Endothelial cell of umbilical vein (primary cell): Measurements from ENCODE around the gene CMTM4. TPM values are rescaled to one million over a fixed set of nuclear protein-coding genes. Genes with fewer than 3 reads are reported as not detected.

Experiments
- BruUV-seq: library from RNA; stranded (reverse); fragments of 400-500 nt; replicated peaks from 2 replicates; lab custom pipeline; 2021; lab: Mats Ljungman, UMichigan
- CTCF ChIA-PET: fragments of 300-600, 350-600 bp; sonication (Branson Sonifier 250); formaldehyde crosslinking; loops from one replicate; lab custom pipeline; 2021; ENCODE audit warnings: antibody characterized with exemption, inconsistent platforms; lab: Charles Lee
- POLR2A ChIA-PET: fragments of 300-600, 350-600 bp; sonication (Branson Sonifier 250); formaldehyde crosslinking; loops from one replicate; lab custom pipeline; 2021; ENCODE audit warnings: antibody characterized with exemption, inconsistent platforms; lab: Charles Lee
- DNase-seq: peaks from one replicate; pipeline ENCODE4 v3.0.0-alpha.2; 2011; ENCODE audit warnings: low read depth, low spot score
- FAIRE-seq: peaks from 2 replicates; lab custom pipeline; 2011; peaks lifted over from hg19 to GRCh38; lab: Jason Lieb, UNC
- H2AFZ ChIP-seq: 2 replicates; pipeline ENCODE4 v1.6.0; 2012; ENCODE audit warnings: low read depth, low read length, control low read depth, inconsistent platforms
- H3K27ac ChIP-seq: 2 replicates; pipeline ENCODE4 v1.5.1; 2011; ENCODE audit warnings: low read depth, mild to moderate bottlenecking, control low read depth, low read length, moderate library complexity; ENCODE audit not compliant: insufficient read depth
- H3K27me3 ChIP-seq, 2 experiments: 2 replicates each; pipeline versions ENCODE4 v1.6.0 to v1.6.1; 2011; ENCODE audit warnings: low read length in 2 of 2, mixed read lengths in 1 of 2; ENCODE audit not compliant: control insufficient read depth in 2 of 2, insufficient read depth in 2 of 2
- H3K36me3 ChIP-seq, 2 experiments: 2 replicates in 1 of 2; 3 replicates in 1 of 2; pipeline ENCODE4 v1.5.1; 2011; ENCODE audit warnings: low read length in 2 of 2, mild to moderate bottlenecking in 1 of 2, moderate library complexity in 1 of 2; ENCODE audit not compliant: control insufficient read depth in 2 of 2, insufficient read depth in 2 of 2; ENCODE audit errors: extremely low read depth in 1 of 2
- H3K4me1 ChIP-seq: 3 replicates; pipeline ENCODE4 v1.5.1; 2011; ENCODE audit warnings: mild to moderate bottlenecking, low read length; ENCODE audit not compliant: control insufficient read depth, insufficient read depth; ENCODE audit errors: extremely low read depth
- H3K4me2 ChIP-seq: 2 replicates; pipeline ENCODE4 v1.6.1; 2011; ENCODE audit warnings: low read length, control low read depth, mixed read lengths; ENCODE audit not compliant: insufficient read depth
- H3K4me3 ChIP-seq, 3 experiments: fragments of 200-600 bp in 1 of 3; sonication (generic), shearing (Covaris generic) in 1 of 3; replicated peaks in 1 of 3; 2 replicates each; pipeline ENCODE4 v1.5.1; 2011 to 2016; ENCODE audit warnings: control low read depth in 3 of 3, low read length in 3 of 3, mild to moderate bottlenecking in 2 of 3, inconsistent platforms in 1 of 3, low read depth in 1 of 3, moderate library complexity in 1 of 3; ENCODE audit not compliant: insufficient read depth in 1 of 3
- H3K79me2 ChIP-seq: 2 replicates; pipeline ENCODE4 v1.6.0; 2012; ENCODE audit warnings: low read length, inconsistent platforms; ENCODE audit not compliant: control insufficient read depth, insufficient read depth
- H3K9ac ChIP-seq: replicated peaks from 2 replicates; pipeline ENCODE3; 2011; ENCODE audit warnings: low read length, control low read depth; ENCODE audit not compliant: insufficient read depth; ENCODE audit errors: extremely low read depth
- H3K9me1 ChIP-seq: replicated peaks from 3 replicates; pipeline ENCODE4 v1.6.0; 2011; ENCODE audit warnings: mild to moderate bottlenecking, low read length; ENCODE audit not compliant: control insufficient read depth, insufficient read depth; ENCODE audit errors: extremely low read depth
- H3K9me3 ChIP-seq: replicated peaks from 2 replicates; pipeline ENCODE4 v1.5.1; 2012; ENCODE audit warnings: low read length, inconsistent platforms; ENCODE audit not compliant: control insufficient read depth, insufficient read depth
- H4K20me1 ChIP-seq: replicated peaks from 2 replicates; pipeline ENCODE3; 2011; ENCODE audit warnings: mild to moderate bottlenecking, low read length; ENCODE audit not compliant: control insufficient read depth, insufficient read depth; ENCODE audit errors: extremely low read depth
- CTCF ChIP-seq, 2 donors: IDR thresholded peaks; 1 replicate in 1 of 2; 2 replicates in 1 of 2; pipeline ENCODE4 v1.5.1; 2011; ENCODE audit warnings: low read length in 2 of 2, mild to moderate bottlenecking in 2 of 2, moderate library complexity in 2 of 2, control low read depth in 1 of 2, inconsistent platforms in 1 of 2, low read depth in 1 of 2; ENCODE audit not compliant: insufficient read depth in 1 of 2; ENCODE audit errors: extremely low read depth in 1 of 2
- EZH2 ChIP-seq: IDR thresholded peaks from 2 replicates; pipeline ENCODE4 v1.6.1; 2012; ENCODE audit warnings: borderline replicate concordance, low read depth, mild to moderate bottlenecking, moderate library complexity, low read length, inconsistent platforms; ENCODE audit not compliant: severe bottlenecking
- FOS ChIP-seq: IDR thresholded peaks from 2 replicates; pipeline ENCODE4 v1.6.1; 2011; ENCODE audit warnings: mild to moderate bottlenecking, low read length, moderate library complexity, borderline replicate concordance; ENCODE audit not compliant: insufficient read depth
- GATA2 ChIP-seq: IDR thresholded peaks from 2 replicates; pipeline ENCODE4 v1.7.0; 2011; ENCODE audit warnings: low read depth, mild to moderate bottlenecking, moderate library complexity, mixed read lengths, low read length; ENCODE audit not compliant: insufficient read length, insufficient read depth
- POLR2A ChIP-seq: IDR thresholded peaks from 2 replicates; pipeline ENCODE4 v1.6.1; 2012; ENCODE audit warnings: low read depth, mild to moderate bottlenecking, control low read depth, low read length
- POLR2AphosphoS5 ChIP-seq: IDR thresholded peaks from 2 replicates; pipeline ENCODE4 v1.6.1; 2012; ENCODE audit warnings: low read depth, mild to moderate bottlenecking, control low read depth, low read length, moderate library complexity; ENCODE audit not compliant: insufficient read depth
- dilution Hi-C: fragments of 300-500 bp; cut with MboI; formaldehyde crosslinking; loops from one replicate; pipeline ENCODE4 v1.15.0; 2019; ENCODE audit warnings: low sequenced_read_pairs; ENCODE audit not compliant: extremely low pct_ligation_motif_present
- intact Hi-C: fragments of 100-400 bp; cut with micrococcal nuclease; formaldehyde crosslinking; loops from one replicate; pipeline ENCODE4 v1.10.0; 2022
- polyA plus RNA-seq, 4 experiments: library from polyadenylated mRNA; depleted of rRNA in 3 of 4; stranded (reverse) in 3 of 4; unstranded in 1 of 4; fragments of >200 nt; gene quantifications; 2 replicates each; pipeline versions ENCODE4 v1.2.1 to v1.2.3, GENCODE V29; 2011 to 2012; ENCODE audit warnings: missing spikeins in 1 of 4
- total RNA-seq: library from RNA; stranded (reverse); gene quantifications from 2 replicates; pipeline ENCODE4 v1.2.3, GENCODE V29; 2021

CMTM4 gene
- total and polyA plus RNA-seq, 2 donors (not counting 3 experiments of a cell fraction or from before 2014, with no cell fraction given), result 9.0 to 10.7 TPM

- H2AFZ ChIP-seq, result no peak overlapping the region
- H3K27me3 ChIP-seq, result no peaks in the 10 kb centered on the region
- dilution Hi-C loops, result no loop called here
- DNase-seq, result peak; percentile 71
- peaks cover 20% of the 10 kb centered on the region for H3K4me1 ChIP-seq
- peak overlapping the region; percentile 19 for H3K27ac ChIP-seq
- BruUV-seq, result no TSS peak
- H3K9me3 ChIP-seq, result no peaks in the 10 kb centered on the region
- CTCF ChIA-PET, result interaction anchor here (1.0 to 3.0 kb wide), 8 partner anchors 10 to 254 kb away, joined by 3 to 52 read pairs (median 5); partner anchors contain the start of gene NAE1
- POLR2A ChIA-PET, result no interaction called here
- FAIRE-seq, result peak; percentile 98
- intact Hi-C loops, result no loop called here
- no peak overlapping the region for H3K4me3 ChIP-seq
- H4K20me1 ChIP-seq, result no peaks in the 10 kb centered on the region
- no peaks in the 10 kb centered on the region for H3K36me3 ChIP-seq
- H3K9ac ChIP-seq, result no peak overlapping the region
- TF ChIP-seq POLR2AphosphoS5 (peak; percentile 33), EZH2 (no peak), FOS (peak; percentile 70)
- no peak overlapping the region for H3K4me2 ChIP-seq
- no peaks in the 10 kb centered on the region for H3K79me2 ChIP-seq
- H3K9me1 ChIP-seq, result no peaks in the 10 kb centered on the region
These were observed 77.8 kb downstream of the CMTM4 start for GRCh38 chr16:66618588-66619375.

DNA sequence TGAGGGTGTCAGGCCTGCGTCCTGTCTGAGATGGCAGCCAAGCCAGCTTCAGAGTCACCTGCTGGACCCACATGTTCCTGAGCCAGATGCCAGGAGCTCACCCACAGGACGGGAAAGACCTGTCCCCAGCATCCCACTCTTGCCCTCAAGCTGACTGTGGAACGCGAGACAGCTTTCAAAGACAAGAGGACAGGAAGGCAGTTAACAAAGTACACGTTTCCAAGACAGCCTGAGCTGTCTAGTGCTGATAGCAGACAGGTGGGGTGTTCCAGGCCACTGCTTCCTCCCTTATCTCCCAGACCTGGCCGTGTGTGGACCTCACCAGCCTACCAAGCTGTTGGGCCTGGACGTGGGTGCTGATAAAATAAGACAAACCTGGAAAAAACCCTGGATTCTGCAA, 78.8 kb downstream of the CMTM4 start:
- DNase-seq, result no peak
- ChIA-PET CTCF (interaction anchor here (1.0 to 3.0 kb wide), 7 partner anchors 10 to 255 kb away, joined by 3 to 52 read pairs (median 6); partner anchors contain the start of gene CMTM4), POLR2A (no interaction called here)
- Histone ChIP-seq H3K9me1 (no peaks in the 10 kb centered on the region), H3K9me3 (no peaks in the 10 kb centered on the region), H2AFZ (no peak overlapping the region), H3K27me3 (no peaks in the 10 kb centered on the region), H3K4me2 (no peak overlapping the region), H3K36me3 (peaks cover 4 to 6% of the 10 kb centered on the region in 2 experiments), H3K4me1 (peaks cover 20% of the 10 kb centered on the region), H3K9ac (no peak overlapping the region), H3K79me2 (no peaks in the 10 kb centered on the region), H3K27ac (no peak overlapping the region), H3K4me3 (no peak overlapping the region), H4K20me1 (no peaks in the 10 kb centered on the region)
- dilution Hi-C loops, result no loop called here
- no TSS peak for BruUV-seq
- FAIRE-seq, result peak; percentile 48
- intact Hi-C loops, result no loop called here
- TF ChIP-seq POLR2A (no peak), POLR2AphosphoS5 (no peak), GATA2 (no peak), CTCF (IDR thresholded peaks at IDR 0.05; ENCODE audit: extremely low read depth in 1 of 2, insufficient read depth in 1 of 2, low read depth in 1 of 2, low read length in 2 of 2) (no peak)
